Keratinocyte (primary cell): ENCODE data around the gene TUFM.

ENCODE experiments used
- CTCF ChIP-seq, 3 experiments: IDR thresholded peaks in 1 of 3; conservative IDR thresholded peaks in 1 of 3; optimal IDR thresholded peaks in 1 of 3; 2 replicates in 2 of 3; 3 replicates in 1 of 3; pipeline versions ENCODE3 to v1.5.1; 2011; ENCODE audit warnings: low read length in 3 of 3, mild to moderate bottlenecking in 3 of 3, moderate library complexity in 2 of 3, control low read depth in 1 of 3, inconsistent platforms in 1 of 3; ENCODE audit not compliant: insufficient read depth in 2 of 3; ENCODE audit errors: extremely low read depth in 1 of 3
- EZH2 ChIP-seq: IDR thresholded peaks from one replicate; pipeline ENCODE4 v1.6.1; 2012; ENCODE audit warnings: inconsistent platforms, mild to moderate bottlenecking, low read length, moderate library complexity

- no peak for TF ChIP-seq CTCF (optimal IDR thresholded peaks at IDR 0.05 in 1 of 3, IDR thresholded peaks at IDR 0.05 in 1 of 3, conservative IDR thresholded peaks at IDR 0.05 in 1 of 3; ENCODE audit: extremely low read depth in 1 of 3, insufficient read depth in 2 of 3, low read length in 3 of 3)
- no peak for TF ChIP-seq EZH2
These were observed 34.4 kb upstream of the TUFM start for GRCh38 chr16:28880589-28880915.
